Erythroblast (primary cell): Measurements from ENCODE around the gene PSAPL1.

Experiments used
- GATA1 ChIP-seq: IDR thresholded peaks from 2 replicates; pipeline ENCODE4 v1.6.1; 2011; ENCODE audit warnings: low read depth, mild to moderate bottlenecking, control low read depth, low read length, moderate library complexity
- POLR2A ChIP-seq: IDR thresholded peaks from 2 replicates; pipeline ENCODE4 v1.6.1; 2011; ENCODE audit warnings: mild to moderate bottlenecking, low read length

DNA sequence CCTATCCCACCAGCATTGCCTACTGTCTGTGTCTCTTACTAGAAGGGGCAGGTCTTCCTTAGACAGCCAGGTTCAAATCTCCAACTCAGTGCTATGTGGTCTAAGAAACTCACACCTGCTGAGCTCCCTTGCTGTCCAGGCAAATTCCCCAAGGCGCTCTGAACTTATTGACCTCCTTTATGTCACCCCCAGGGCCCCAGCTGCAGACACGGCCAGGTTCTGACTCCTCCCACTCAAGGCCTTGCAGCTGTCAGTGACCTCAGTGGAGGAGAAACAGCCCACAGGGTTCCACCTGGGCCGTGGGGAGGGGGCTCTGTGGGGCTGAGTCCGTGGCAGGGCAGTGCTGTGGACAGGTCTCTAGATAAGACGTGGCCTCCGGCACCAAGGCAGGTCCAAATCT, 42.1 kb upstream of the PSAPL1 start:
- no peak for TF ChIP-seq POLR2A
- no peak for TF ChIP-seq GATA1
